ENCODE measurements around the gene SNHG17.
"Not testable (repeated sequence)": the region's sequence is repeated elsewhere in the genome, so short reads cannot be mapped to it uniquely, and the experiment has no call there.

SNHG17 gene

GRCh38 chr20:38447931-38448675 is 13.0 kb upstream of the SNHG17 start:
- no peak for DNase-seq (ENCODE audit: low read depth)

- no peak for DNase-seq (ENCODE audit: low read depth)
These were observed 12.1 kb upstream of the SNHG17 start for GRCh38 chr20:38447251-38447661.

DNA sequence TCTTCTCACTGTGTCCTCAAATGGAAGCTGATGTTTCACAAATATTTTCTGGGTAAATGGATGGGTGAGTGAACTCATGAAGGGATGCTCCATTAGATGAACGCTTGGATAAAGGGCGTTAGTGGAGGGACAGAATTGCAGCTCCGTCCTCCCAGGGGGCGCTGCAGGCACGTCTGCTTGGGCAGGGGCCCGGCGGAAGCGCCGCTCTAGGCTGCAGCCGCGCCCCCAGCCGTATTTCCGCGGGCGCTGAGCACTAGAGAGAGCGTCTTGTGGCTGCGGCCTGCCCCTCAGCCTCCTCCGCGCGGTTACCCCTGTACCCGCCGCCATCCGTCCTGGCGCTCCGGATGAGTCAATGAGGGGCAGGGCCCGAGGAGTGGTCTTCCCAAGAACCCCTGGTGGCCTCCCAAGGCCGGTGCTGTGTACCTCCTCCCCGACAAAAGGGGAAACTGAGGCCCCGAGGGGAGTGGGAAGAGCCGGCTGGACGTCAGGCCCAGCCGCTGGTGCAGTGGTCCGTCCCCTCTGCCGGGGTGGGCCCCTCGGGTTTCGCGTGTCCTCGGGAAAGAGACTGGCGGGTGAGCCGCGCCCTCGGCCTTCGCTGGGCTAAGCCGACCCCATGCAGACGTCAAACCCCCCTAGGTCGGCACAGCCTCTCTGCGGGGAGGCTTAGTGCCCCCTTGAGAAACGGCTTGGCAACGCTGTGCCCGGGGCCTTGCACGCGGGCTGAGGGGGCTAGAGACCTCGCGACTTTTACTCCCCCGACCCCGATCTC is 11.5 kb upstream of the SNHG17 start:
- peak; percentile 95 for DNase-seq (ENCODE audit: low read depth)

DNA sequence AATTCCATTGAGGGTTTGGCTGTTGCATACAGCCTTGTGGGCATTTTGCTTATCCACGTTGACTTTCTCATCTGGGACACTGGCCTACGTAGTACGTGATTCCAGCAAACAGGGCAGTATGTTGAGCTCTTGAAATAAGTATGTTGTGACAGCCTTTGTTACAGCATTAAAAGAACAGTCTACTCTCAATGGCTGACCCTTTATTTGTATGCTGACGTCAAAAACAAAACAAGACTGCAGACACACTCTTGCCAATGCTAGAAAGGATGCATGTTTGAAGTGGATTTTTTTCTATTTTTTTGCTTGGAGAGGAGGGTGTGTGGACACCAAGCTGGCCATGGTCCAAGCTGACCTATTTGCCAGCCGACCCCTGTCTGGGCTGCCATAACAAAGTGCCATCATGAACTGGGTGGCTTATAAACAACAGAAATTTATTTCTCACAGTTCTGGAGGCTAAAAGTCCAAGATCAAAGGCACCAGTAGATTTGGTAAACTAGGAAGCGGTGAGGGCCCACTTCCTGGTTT is 10.8 kb upstream of the SNHG17 start:
- DNase-seq (ENCODE audit: low read depth) = no peak

DNA sequence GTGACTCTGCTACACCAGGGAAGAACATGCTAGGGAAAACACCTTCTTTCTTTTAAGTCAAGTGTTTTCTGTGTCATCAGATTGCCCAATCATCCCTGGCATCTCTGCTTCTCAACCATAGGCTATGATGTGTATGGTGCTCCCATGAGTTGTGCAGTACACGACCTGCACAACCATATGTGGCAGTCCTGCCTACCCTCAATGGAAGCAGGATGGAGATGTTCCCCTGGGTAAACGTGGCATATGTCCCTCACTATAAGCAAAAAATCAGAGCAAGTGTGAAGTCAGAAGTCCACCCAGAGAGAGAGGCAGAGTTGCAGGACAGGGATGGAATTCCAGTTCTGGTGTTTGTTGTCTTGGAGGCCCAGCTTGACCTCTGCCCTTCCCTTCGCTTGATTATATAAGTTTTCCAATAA is 10.3 kb upstream of the SNHG17 start:
- DNase-seq (ENCODE audit: low read depth) = no peak

DNA sequence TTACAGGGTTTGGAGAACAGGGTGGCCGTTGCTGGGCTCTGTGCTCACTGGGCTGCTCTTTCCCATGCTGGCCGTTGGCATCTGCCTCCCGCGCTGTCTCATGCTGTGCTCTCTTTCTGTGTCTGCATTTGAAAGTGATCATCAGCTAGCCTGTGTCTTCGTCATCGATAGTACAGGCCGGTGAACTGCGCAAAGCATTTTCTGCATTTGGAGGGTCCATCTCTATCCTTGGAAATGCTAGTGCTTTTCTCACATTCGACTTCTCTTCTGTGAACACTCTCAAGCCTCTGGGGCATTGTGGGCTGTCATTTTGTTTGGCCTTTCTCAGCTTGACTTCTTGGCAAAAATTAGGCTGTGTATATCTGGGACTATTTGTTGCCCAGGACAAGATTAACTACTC is 6.8 kb upstream of the SNHG17 start:
- no peak for DNase-seq (ENCODE audit: low read depth)

- not testable (repeated sequence) for DNase-seq (ENCODE audit: low read depth)
These were observed 6.0 kb upstream of the SNHG17 start for GRCh38 chr20:38441110-38441509.

DNA sequence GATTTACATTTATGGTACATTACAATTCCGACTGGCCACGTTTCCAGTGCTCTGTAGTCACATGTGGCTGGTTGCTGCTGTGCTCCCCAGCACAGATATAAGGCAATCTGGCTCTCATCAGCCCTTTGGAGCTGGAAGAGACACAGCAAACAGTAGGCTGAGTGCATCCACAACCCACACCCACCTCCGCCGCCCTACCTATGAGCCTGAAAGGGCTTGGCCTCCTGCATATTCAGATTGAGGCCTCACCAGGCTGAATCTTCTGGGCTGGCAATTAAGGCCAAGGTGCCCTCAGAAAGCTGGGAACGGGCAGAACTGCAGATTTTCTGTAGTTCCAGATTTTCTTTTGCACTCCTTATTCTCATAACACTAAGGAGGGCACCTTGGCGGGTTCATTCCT is 2.7 kb upstream of the SNHG17 start:
- DNase-seq (ENCODE audit: low read depth) = no peak

GRCh38 chr20:38435555-38435939 is 419 bp upstream of the SNHG17 start:
- DNase-seq (ENCODE audit: low read depth) = peak; percentile 91

DNA sequence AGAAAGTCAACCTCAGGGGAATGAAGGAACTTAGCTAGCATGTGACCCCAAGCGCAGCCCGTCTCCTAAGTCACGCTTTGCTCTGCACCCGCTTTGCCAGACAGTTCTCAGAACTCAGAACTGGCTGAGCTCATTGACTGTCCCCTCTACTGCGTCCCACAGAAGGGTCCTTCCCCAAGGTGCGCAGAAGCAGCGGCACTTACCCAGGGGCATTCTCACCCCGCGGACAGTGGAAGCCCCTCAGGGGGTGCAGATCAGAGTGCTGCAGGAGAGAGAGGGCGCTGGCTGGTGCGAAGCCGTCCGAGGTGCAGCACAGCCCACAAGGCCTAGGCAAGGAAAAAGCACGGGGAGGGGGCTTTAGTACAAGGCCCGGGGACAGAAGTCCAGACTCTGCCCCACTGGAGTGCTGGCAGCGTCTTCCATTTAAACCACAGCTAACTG is 807 bp downstream of the SNHG17 start:
- DNase-seq (ENCODE audit: low read depth) = peak; percentile 40

- no peak for DNase-seq (ENCODE audit: low read depth)
These were observed 1.7 kb downstream of the SNHG17 start for GRCh38 chr20:38433304-38433972.

DNA sequence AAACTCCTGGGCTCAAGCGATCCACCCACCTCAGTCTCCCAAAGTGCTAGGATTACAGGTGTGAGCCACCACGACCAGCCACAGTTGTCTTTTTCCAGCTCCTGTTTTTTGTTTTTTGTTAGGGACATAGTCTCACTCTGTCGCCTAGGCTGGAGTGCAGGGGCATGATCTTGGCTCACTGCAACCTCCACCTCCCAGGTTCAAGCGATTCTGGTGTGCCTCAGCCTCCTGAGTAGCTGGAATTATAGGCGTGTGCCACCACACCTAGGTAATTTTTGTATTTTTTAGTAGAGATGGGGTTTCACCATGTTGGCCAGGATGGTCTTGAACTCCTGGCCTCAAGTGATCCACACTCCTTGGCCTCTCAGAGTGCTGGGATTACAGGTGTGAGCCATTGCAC is 2.3 kb downstream of the SNHG17 start:
- not testable (repeated sequence) for DNase-seq (ENCODE audit: low read depth)

- DNase-seq (ENCODE audit: low read depth) = no peak
These were observed 2.8 kb downstream of the SNHG17 start for GRCh38 chr20:38432292-38432691.

- no peak for DNase-seq (ENCODE audit: low read depth)
These were observed 4.3 kb downstream of the SNHG17 start for GRCh38 chr20:38430679-38431325.

DNA sequence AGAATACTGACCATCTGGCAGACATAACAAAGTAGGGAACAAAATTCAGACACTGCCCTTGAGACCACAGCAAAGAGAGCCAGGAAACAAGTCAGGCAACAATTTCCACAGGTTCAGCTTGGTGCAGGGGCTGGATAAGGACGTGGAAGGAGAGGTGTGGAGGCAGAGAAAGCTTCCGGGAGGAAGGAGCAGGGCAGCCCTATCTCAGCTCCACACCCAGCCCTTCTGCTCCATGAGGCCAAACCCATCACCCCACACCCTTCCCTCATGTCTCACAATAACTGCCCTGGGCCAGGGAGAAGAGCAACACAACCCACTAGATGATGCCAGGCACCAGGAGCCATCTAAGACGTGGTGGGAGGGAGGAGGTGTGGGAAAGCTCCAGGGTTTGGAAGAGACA is 5.8 kb downstream of the SNHG17 start:
- no peak for DNase-seq (ENCODE audit: low read depth)

DNA sequence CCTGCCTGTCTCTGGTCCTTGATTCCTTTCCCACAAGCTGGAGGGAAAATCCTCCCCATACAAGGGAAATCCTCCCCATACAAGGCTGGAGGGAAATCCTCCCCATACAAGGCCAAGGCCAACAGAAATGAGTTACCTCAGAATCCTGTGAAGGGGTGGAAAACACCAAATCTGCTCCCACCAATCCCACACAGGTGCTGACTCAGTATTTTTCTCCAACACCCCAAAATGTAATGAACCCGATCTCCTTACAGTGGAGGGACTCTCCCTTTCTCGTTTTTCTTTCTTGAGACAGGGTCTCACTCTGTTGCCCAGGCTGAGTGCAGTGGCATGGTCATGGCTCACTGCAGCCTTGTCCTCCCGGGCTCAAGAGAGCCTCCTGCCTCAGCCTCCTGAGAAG is 6.3 kb downstream of the SNHG17 start:
- no peak for DNase-seq (ENCODE audit: low read depth)

- no peak for DNase-seq (ENCODE audit: low read depth)
These were observed 7.5 kb downstream of the SNHG17 start for GRCh38 chr20:38427655-38428023.

DNA sequence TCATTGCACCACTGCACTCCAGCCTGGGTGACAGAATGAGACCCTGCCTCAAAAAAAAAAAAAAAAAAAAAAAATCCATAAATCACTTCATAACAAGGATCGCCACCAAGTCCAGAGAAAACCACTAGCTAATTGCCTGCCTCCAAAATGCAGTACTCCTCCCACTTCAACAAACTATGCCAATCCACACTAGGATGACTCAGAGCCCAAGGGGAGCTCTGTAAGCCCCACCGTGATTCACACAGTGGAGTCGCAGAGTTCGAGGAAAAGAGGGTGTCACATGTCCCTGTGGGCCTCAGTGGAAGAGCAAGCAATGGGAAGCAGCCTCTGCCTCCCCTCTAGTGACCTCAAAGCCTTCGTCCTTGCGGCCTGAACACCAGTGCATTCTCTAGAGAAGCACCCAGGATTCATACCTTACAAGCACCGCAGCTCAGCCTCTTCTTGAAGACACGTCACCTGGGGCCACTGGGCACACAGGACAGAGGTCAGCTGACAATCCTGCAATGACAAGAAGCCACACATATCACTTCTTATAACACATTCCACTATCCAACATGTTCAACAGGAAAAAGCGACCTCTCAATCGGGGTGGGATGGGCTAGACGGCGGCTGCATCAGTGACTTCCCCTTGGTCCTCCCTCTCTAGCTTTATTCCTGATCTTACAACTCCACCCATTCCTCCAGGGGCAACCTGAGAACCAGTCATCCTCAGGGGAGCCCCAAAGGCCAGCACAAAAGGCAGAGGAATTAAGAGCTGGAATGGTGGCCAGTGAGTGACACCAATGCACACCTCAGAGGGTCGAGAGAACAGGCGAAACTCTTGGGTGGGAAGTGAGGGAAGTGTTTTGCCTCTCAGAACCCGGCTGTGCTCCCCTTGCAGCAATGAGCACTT is 8.9 kb downstream of the SNHG17 start:
- DNase-seq (ENCODE audit: low read depth) = peak; percentile 95

GRCh38 chr20:38424401-38424800 is 10.7 kb downstream of the SNHG17 start:
- no peak for DNase-seq (ENCODE audit: low read depth)

DNA sequence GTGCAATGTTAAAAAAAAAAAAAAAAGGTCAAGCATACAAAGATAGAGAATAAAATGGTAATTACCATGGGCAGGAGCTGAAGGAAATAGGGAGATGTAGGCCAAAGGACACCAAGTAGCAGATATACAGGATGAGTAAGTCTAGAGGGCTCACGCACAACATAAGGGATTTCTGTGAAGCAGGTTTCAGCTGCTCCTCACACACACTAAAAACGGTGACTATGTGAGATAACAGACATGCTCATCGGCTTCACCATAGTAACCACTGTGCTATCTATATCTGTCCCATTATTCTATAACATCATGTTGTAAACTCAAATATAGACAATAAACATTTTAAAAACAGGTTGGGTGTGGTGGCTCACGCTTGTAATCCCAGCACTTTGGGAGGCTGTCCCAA is 11.6 kb downstream of the SNHG17 start:
- DNase-seq (ENCODE audit: low read depth) = no peak

DNA sequence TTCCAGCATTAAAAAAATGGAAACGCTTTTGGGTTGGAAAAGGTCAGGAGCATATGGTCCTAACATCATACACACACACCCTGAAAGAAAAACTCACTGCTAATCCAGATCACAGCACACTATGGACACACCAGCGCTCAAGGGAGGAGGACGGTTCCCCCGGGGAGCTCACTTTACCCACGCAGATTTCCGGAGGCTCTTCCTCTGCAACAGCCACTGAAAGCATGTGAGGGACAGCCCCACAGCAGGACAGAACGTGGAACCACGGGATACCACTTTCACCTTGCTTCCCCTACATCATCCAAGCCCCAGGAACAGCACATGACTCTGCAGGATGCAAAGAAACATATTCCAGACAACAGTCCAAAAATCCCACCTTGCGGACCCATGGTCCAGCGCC is 13.2 kb downstream of the SNHG17 start:
- no peak for DNase-seq (ENCODE audit: low read depth)
